SK-N-SH treated with all-trans-retinoic acid at 6 μM for 48 hours (cell line): ENCODE measurements around the gene ST3GAL4.
A peak's percentile ranks its signal among the peaks of the same experiment; 100 is the strongest.

ENCODE experiments used
- ATAC-seq: fragments of 200-7000 bp; cut with Tn5 transposase; 3 replicates; pipeline ENCODE4 v1.9.1; 2020; ENCODE audit warnings: mild to moderate bottlenecking, moderate library complexity
- ARNTL ChIP-seq: fragments of 450-650 bp; formaldehyde crosslinking; IDR thresholded peaks from 2 replicates; pipeline ENCODE4 v1.5.0; 2020; ENCODE audit warnings: low read depth, mild to moderate bottlenecking, moderate library complexity, borderline replicate concordance
- BACH2 ChIP-seq: fragments of 250-450 bp; sonication (Bioruptor Pico); IDR thresholded peaks from 2 replicates; pipeline ENCODE4 v1.9.0; 2021; ENCODE audit warnings: mild to moderate bottlenecking, borderline replicate concordance
- CREB5 ChIP-seq: fragments of 250-450 bp; sonication (Bioruptor Pico); IDR thresholded peaks from 2 replicates; pipeline ENCODE4 v1.5.1; 2020; ENCODE audit warnings: low read depth, mild to moderate bottlenecking, moderate library complexity
- CSDC2 ChIP-seq: fragments of 250-450 bp; sonication (Bioruptor Pico); IDR thresholded peaks from 2 replicates; pipeline ENCODE4 v1.5.0; 2020; ENCODE audit warnings: mild to moderate bottlenecking, moderate library complexity
- CSRNP3 ChIP-seq: fragments of 250-450 bp; sonication (Bioruptor Pico); IDR thresholded peaks from 2 replicates; pipeline ENCODE4 v1.5.1; 2021; ENCODE audit warnings: mild to moderate bottlenecking, moderate library complexity
- ESRRG ChIP-seq: fragments of 250-450 bp; sonication (Bioruptor Pico); IDR thresholded peaks from 2 replicates; pipeline ENCODE4 v1.6.1; 2021; ENCODE audit warnings: mild to moderate bottlenecking
- GLIS3 ChIP-seq: fragments of 250-450 bp; sonication (Bioruptor Pico); IDR thresholded peaks from 2 replicates; pipeline ENCODE4 v1.5.0; 2020; ENCODE audit warnings: mild to moderate bottlenecking, moderate library complexity
- OSR1 ChIP-seq: fragments of 250-450 bp; sonication (Bioruptor Pico); IDR thresholded peaks from 2 replicates; pipeline ENCODE4 v1.8.0; 2022; ENCODE audit warnings: moderate library complexity, mild to moderate bottlenecking, inconsistent platforms
- PATZ1 ChIP-seq: fragments of 250-450 bp; sonication (Bioruptor Pico); IDR thresholded peaks from 2 replicates; pipeline ENCODE4 v1.8.0; 2020; ENCODE audit warnings: mild to moderate bottlenecking, moderate library complexity, borderline replicate concordance
- POU6F1 ChIP-seq: fragments of 250-450 bp; sonication (Bioruptor Pico); IDR thresholded peaks from 2 replicates; pipeline ENCODE4 v1.8.0; 2021; ENCODE audit warnings: low read depth, mild to moderate bottlenecking, moderate library complexity, borderline replicate concordance
- PPARA ChIP-seq: fragments of 250-450 bp; sonication (Bioruptor Pico); IDR thresholded peaks from 2 replicates; pipeline ENCODE4 v1.5.0; 2020; ENCODE audit warnings: mild to moderate bottlenecking, borderline replicate concordance
- RARB ChIP-seq: fragments of 250-450 bp; sonication (Bioruptor Pico); IDR thresholded peaks from 2 replicates; pipeline ENCODE4 v1.8.0; 2021; ENCODE audit warnings: mild to moderate bottlenecking, moderate library complexity
- SNAI2 ChIP-seq: fragments of 250-450 bp; sonication (Bioruptor Pico); IDR thresholded peaks from 2 replicates; pipeline ENCODE4 v1.5.0; 2020; ENCODE audit warnings: mild to moderate bottlenecking, moderate library complexity
- TCF4 ChIP-seq: fragments of 250-450 bp; sonication (Bioruptor Pico); IDR thresholded peaks from 2 replicates; pipeline ENCODE4 v1.8.0; 2021; ENCODE audit warnings: mild to moderate bottlenecking, moderate library complexity, borderline replicate concordance
- TSHZ2 ChIP-seq: fragments of 250-450 bp; sonication (Bioruptor Pico); IDR thresholded peaks from 2 replicates; pipeline ENCODE4 v1.5.0; 2020; ENCODE audit warnings: mild to moderate bottlenecking, moderate library complexity
- ZC3H10 ChIP-seq: fragments of 250-450 bp; sonication (Bioruptor Pico); IDR thresholded peaks from 2 replicates; pipeline ENCODE4 v1.5.1; 2021; ENCODE audit warnings: mild to moderate bottlenecking, moderate library complexity
- ZFP3 ChIP-seq: fragments of 250-450 bp; sonication (Bioruptor Pico); IDR thresholded peaks from 2 replicates; pipeline ENCODE4 v1.5.0; 2020; ENCODE audit warnings: mild to moderate bottlenecking, moderate library complexity
- ZFP30 ChIP-seq: fragments of 450-650 bp; formaldehyde crosslinking; IDR thresholded peaks from 2 replicates; pipeline ENCODE4 v1.5.0; 2022; ENCODE audit warnings: mild to moderate bottlenecking, moderate library complexity
- ZNF565 ChIP-seq: fragments of 450-650 bp; formaldehyde crosslinking; conservative IDR thresholded peaks from 2 replicates; pipeline ENCODE4 v1.5.0; 2020; ENCODE audit warnings: low read depth, mild to moderate bottlenecking, moderate library complexity
- ZNF70 ChIP-seq: fragments of 450-650 bp; formaldehyde crosslinking; IDR thresholded peaks from 2 replicates; pipeline ENCODE4 v1.5.0; 2020; ENCODE audit warnings: mild to moderate bottlenecking, moderate library complexity
- ZNF8 ChIP-seq: fragments of 450-650 bp; formaldehyde crosslinking; IDR thresholded peaks from 2 replicates; pipeline ENCODE4 v1.5.0; 2020; ENCODE audit warnings: mild to moderate bottlenecking, moderate library complexity

ST3GAL4 gene

GRCh38 chr11:126355324-126355925, at the start of gene ST3GAL4:
Gene ST3GAL4 (plus strand): TSS chr11:126355686. CDS start chr11:126406156, 50,470 bp downstream.
- ATAC-seq, result peak; percentile 72
- TF ChIP-seq PPARA (CRISPR knock-in tag), result no peak
- no peak for TF ChIP-seq ZC3H10 (CRISPR knock-in tag)

GRCh38 chr11:126305699-126306098, 49.8 kb upstream of the ST3GAL4 start:
- no peak for TF ChIP-seq ESRRG (CRISPR knock-in tag)
- TF ChIP-seq PATZ1 (CRISPR knock-in tag), result no peak
- TF ChIP-seq OSR1 (CRISPR knock-in tag), result no peak
- no peak for TF ChIP-seq BACH2 (CRISPR knock-in tag)
- TF ChIP-seq TSHZ2 (CRISPR knock-in tag), result no peak
- no peak for TF ChIP-seq TCF4
- TF ChIP-seq CREB5 (CRISPR knock-in tag), result no peak
- no peak for TF ChIP-seq CSDC2 (CRISPR knock-in tag)
- no peak for TF ChIP-seq ARNTL (CRISPR knock-in tag)
- no peak for TF ChIP-seq ZNF8 (CRISPR knock-in tag)
- ATAC-seq, result no peak

GRCh38 chr11:126307706-126308105, 47.8 kb upstream of the ST3GAL4 start:
- no peak for ATAC-seq
- TF ChIP-seq POU6F1 (CRISPR knock-in tag) (no peak), ZFP30 (no peak), ZC3H10 (CRISPR knock-in tag) (no peak), PPARA (CRISPR knock-in tag) (no peak), CREB5 (CRISPR knock-in tag) (no peak), ZNF70 (CRISPR knock-in tag) (no peak), OSR1 (CRISPR knock-in tag) (no peak), GLIS3 (CRISPR knock-in tag) (no peak), ZNF8 (CRISPR knock-in tag) (no peak), RARB (no peak), CSRNP3 (no peak), SNAI2 (CRISPR knock-in tag) (no peak), ZFP3 (CRISPR knock-in tag) (no peak), ZNF565 (no peak)
